Astrocyte (in vitro differentiated cells and primary cell): ENCODE results near the gene LTBP3.

Experiments used
- CTCF ChIP-seq: IDR thresholded peaks from 2 replicates; pipeline ENCODE4 v1.5.1; 2011; ENCODE audit warnings: low read depth, mild to moderate bottlenecking, inconsistent platforms, low read length, moderate library complexity; ENCODE audit not compliant: insufficient read depth
- EZH2 ChIP-seq: IDR thresholded peaks from 2 replicates; pipeline ENCODE4 v1.6.1; 2012; ENCODE audit warnings: mild to moderate bottlenecking, low read length, inconsistent platforms; ENCODE audit not compliant: insufficient read depth

GRCh38 chr11:65497141-65498041 lies 60.8 kb downstream of the LTBP3 start:
- no peak for TF ChIP-seq CTCF
- no peak for TF ChIP-seq EZH2
